ENCODE data around the gene RSKR.
"Not testable (repeated sequence)": the region's sequence is repeated elsewhere in the genome, so short reads cannot be mapped to it uniquely, and the experiment has no call there.

The RSKR gene

GRCh38 chr17:28585851-28586250 lies 28.1 kb downstream of the RSKR start:
- Histone ChIP-seq H3K9ac (ENCODE audit: low read length) (no peak overlapping the region), H3K4me3 (ENCODE audit: low read length) (no peak overlapping the region), H3K27me3 (ENCODE audit: control insufficient read depth, insufficient read depth, low read length) (no peaks in the 10 kb centered on the region), H3K36me3 (ENCODE audit: control insufficient read depth, insufficient read depth, low read length) (peaks cover 6% of the 10 kb centered on the region), H3K4me1 (ENCODE audit: control insufficient read depth, insufficient read depth, low read length) (no peaks in the 10 kb centered on the region), H3K27ac (ENCODE audit: low read depth, low read length) (no peak overlapping the region)

DNA sequence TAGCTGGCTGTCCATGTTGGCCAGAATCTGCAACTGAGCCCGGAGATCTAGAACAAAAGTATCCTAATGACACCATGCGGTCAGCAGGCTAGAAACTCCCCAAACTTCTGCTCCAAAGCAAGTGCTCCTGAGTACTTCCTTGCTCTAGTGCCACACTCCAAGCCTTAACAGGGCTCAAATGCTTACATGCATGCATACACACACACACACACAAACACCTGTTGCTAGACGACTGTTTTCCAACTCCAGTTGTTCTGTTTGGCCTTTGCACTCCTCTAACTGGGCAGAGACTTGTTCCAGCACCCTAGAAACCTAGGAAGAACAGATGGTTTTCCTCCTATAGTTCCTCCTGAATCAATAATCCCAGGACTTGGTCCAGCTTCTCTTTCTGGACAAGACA lies 29.6 kb downstream of the RSKR start:
- H3K9ac ChIP-seq (ENCODE audit: low read length) = no peak overlapping the region
- peaks cover 6% of the 10 kb centered on the region for H3K36me3 ChIP-seq (ENCODE audit: control insufficient read depth, insufficient read depth, low read length)
- H3K27ac ChIP-seq (ENCODE audit: low read depth, low read length) = no peak overlapping the region
- H3K4me1 ChIP-seq (ENCODE audit: control insufficient read depth, insufficient read depth, low read length) = no peaks in the 10 kb centered on the region
- H3K27me3 ChIP-seq (ENCODE audit: control insufficient read depth, insufficient read depth, low read length) = no peaks in the 10 kb centered on the region
- no peak overlapping the region for H3K4me3 ChIP-seq (ENCODE audit: low read length)

DNA sequence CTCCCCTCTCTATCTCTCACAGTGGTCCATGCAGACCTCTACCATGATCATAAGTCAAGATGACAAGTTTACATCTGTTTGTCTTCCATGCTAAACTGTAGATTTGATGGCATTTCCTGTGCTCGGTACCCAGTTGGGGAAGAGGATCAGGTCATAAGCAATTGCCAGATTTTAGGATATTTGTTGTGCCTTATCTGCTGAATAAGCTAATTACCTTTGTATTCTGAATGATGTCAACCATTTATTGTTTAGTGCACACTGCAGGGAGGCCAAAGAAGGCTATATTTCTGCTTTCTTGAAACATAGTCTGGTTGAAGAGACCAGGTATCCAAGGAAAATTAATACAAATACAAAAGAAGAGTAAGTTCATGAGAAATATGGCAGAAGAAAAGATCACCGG lies 31.5 kb downstream of the RSKR start:
- H3K9ac ChIP-seq (ENCODE audit: low read length) = no peak overlapping the region
- peaks cover 8% of the 10 kb centered on the region for H3K36me3 ChIP-seq (ENCODE audit: control insufficient read depth, insufficient read depth, low read length)
- H3K27ac ChIP-seq (ENCODE audit: low read depth, low read length) = no peak overlapping the region
- no peaks in the 10 kb centered on the region for H3K4me1 ChIP-seq (ENCODE audit: control insufficient read depth, insufficient read depth, low read length)
- H3K27me3 ChIP-seq (ENCODE audit: control insufficient read depth, insufficient read depth, low read length) = no peaks in the 10 kb centered on the region
- H3K4me3 ChIP-seq (ENCODE audit: low read length) = no peak overlapping the region

GRCh38 chr17:28580959-28581358 lies 33.0 kb downstream of the RSKR start:
- Histone ChIP-seq H3K27me3 (ENCODE audit: control insufficient read depth, insufficient read depth, low read length) (no peaks in the 10 kb centered on the region), H3K4me3 (ENCODE audit: low read length) (no peak overlapping the region), H3K4me1 (ENCODE audit: control insufficient read depth, insufficient read depth, low read length) (no peaks in the 10 kb centered on the region), H3K9ac (ENCODE audit: low read length) (no peak overlapping the region), H3K27ac (ENCODE audit: low read depth, low read length) (no peak overlapping the region), H3K36me3 (ENCODE audit: control insufficient read depth, insufficient read depth, low read length) (peaks cover 8% of the 10 kb centered on the region)

DNA sequence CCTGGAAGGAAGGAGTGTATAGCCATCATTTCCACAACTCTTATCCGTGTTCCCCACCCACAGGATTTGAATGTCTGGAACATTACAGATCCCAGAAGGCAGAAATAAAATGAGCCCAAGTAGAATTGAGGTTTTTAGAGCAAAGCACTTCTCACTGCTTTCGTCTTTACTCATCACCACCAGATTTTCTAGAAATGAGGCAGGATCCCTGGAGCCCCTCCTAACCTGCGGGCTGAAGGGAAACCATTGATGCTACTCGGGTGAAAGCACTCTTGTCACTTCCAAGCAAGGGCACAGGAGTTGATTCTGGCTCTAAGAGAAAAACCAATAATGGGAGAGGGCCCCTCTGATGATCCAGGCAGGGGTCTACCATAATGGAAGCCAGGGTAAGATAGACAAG lies 34.5 kb downstream of the RSKR start:
- Histone ChIP-seq H3K27me3 (ENCODE audit: control insufficient read depth, insufficient read depth, low read length) (no peaks in the 10 kb centered on the region), H3K4me3 (ENCODE audit: low read length) (no peak overlapping the region), H3K9ac (ENCODE audit: low read length) (no peak overlapping the region), H3K4me1 (ENCODE audit: control insufficient read depth, insufficient read depth, low read length) (no peaks in the 10 kb centered on the region), H3K36me3 (ENCODE audit: control insufficient read depth, insufficient read depth, low read length) (peaks cover 8% of the 10 kb centered on the region), H3K27ac (ENCODE audit: low read depth, low read length) (no peak overlapping the region)

DNA sequence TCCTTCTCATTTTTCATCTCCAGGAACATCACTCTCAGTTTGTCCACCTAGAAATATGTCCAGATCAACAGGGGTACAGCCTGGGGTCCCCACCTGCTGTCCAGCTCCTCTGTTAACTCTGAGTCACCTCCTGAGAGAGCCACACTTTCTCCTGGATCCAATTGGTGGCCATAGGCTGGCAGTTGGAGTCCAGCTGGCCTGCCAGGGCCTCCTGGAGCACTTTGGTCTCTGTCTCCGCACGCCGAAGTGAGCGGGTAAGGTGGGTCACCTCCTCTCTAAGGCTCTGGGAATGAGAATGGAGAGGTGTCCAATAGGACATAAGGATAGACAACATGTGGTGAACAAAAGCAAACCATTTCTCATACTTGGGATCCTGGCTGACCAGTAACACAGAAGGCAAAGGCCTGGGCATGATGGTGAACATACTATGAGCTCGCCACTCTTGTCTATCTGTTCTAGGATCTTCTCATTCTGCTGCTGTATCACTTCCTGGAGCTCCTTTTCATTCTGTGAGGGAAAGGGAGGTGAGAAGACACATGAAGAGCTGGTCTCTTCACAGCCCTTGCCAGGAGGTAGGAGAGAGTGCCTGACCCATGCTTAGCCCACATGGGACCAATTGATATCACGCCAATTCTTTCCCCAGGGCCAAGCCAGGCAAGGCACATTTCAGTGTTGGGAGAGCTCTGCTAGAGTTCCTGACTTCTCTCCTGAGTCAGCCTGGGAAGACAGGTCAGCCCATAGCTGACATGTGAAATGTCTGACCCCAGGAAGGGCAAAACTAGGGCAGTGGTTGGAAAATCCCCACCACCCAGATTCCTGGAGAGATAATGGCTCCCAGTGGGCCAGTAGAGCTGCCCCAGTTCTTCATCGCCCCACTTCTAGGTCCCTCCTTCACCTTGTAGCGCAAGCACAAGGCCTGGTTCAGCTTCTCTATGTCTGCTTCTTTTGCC lies 35.5 kb downstream of the RSKR start:
- Histone ChIP-seq H3K4me1 (ENCODE audit: control insufficient read depth, insufficient read depth, low read length) (no peaks in the 10 kb centered on the region), H3K27me3 (ENCODE audit: control insufficient read depth, insufficient read depth, low read length) (no peaks in the 10 kb centered on the region), H3K27ac (ENCODE audit: low read depth, low read length) (no peak overlapping the region), H3K4me3 (ENCODE audit: low read length) (no peak overlapping the region), H3K9ac (ENCODE audit: low read length) (no peak overlapping the region), H3K36me3 (ENCODE audit: control insufficient read depth, insufficient read depth, low read length) (peaks cover 2% of the 10 kb centered on the region)

GRCh38 chr17:28577466-28577824 lies 36.5 kb downstream of the RSKR start:
- H3K9ac ChIP-seq (ENCODE audit: low read length) = no peak overlapping the region
- no peaks in the 10 kb centered on the region for H3K27me3 ChIP-seq (ENCODE audit: control insufficient read depth, insufficient read depth, low read length)
- peaks cover 2% of the 10 kb centered on the region for H3K36me3 ChIP-seq (ENCODE audit: control insufficient read depth, insufficient read depth, low read length)
- no peak overlapping the region for H3K4me3 ChIP-seq (ENCODE audit: low read length)
- no peak overlapping the region for H3K27ac ChIP-seq (ENCODE audit: low read depth, low read length)
- peaks cover under 1% of the 10 kb centered on the region for H3K4me1 ChIP-seq (ENCODE audit: control insufficient read depth, insufficient read depth, low read length)

DNA sequence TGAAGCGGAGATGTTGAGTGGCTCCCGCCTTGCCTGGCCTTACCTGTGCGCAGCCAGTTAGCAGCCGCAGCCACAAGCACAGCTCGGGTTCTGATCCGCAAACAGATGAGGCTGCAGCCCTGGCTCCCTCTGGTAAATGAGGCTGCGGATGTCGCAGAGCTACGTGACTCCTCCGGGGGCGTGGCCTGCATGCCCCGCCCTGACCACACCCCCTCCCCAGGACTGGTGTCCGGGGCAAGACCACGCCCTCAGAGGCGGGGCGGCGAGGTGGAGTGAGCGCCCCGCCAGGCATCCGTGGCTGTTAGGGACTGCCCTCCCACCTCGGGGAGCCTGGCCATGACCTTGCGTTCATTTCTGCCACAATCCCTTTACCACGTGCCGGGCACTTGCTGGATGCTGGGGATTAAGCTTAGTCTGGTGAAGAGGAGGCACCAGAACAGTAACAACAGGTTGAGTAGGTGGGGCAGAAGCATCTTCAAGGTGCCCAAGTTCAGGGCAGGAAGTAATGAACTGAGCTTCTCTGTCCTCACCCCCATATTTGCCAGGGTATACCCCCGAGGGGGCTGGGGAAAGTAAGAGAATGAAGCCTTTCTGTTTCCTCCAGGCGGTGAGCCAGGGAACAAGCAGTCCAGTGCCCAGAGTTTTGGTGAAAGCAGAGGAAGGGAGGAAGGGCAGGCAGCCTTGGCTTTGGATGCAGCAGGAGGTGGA lies 37.1 kb downstream of the RSKR start, which contains the start of gene ALDOC:
Gene ALDOC, minus strand, starts transcription at position 138 of the 708 bp plus-strand sequence. CDS start 1,363 bp downstream, outside the sequence.
- Histone ChIP-seq H3K4me3 (ENCODE audit: low read length) (peak within 1 kb of the TSS; percentile 62), H3K36me3 (ENCODE audit: control insufficient read depth, insufficient read depth, low read length) (peaks cover 2% of the 10 kb centered on the region), H3K4me1 (ENCODE audit: control insufficient read depth, insufficient read depth, low read length) (peaks cover 5% of the 10 kb centered on the region), H3K9ac (ENCODE audit: low read length) (no peak within 1 kb of the TSS), H3K27me3 (ENCODE audit: control insufficient read depth, insufficient read depth, low read length) (no peaks in the 10 kb centered on the region), H3K27ac (ENCODE audit: low read depth, low read length) (peak within 1 kb of the TSS; percentile 54)

GRCh38 chr17:28576016-28576415 lies 38.0 kb downstream of the RSKR start:
- H3K36me3 ChIP-seq (ENCODE audit: control insufficient read depth, insufficient read depth, low read length); H3K4me1 ChIP-seq (ENCODE audit: control insufficient read depth, insufficient read depth, low read length); H3K4me3 ChIP-seq (ENCODE audit: low read length); H3K27ac ChIP-seq (ENCODE audit: low read depth, low read length); H3K27me3 ChIP-seq (ENCODE audit: control insufficient read depth, insufficient read depth, low read length); H3K9ac ChIP-seq (ENCODE audit: low read length): not testable (repeated sequence)

DNA sequence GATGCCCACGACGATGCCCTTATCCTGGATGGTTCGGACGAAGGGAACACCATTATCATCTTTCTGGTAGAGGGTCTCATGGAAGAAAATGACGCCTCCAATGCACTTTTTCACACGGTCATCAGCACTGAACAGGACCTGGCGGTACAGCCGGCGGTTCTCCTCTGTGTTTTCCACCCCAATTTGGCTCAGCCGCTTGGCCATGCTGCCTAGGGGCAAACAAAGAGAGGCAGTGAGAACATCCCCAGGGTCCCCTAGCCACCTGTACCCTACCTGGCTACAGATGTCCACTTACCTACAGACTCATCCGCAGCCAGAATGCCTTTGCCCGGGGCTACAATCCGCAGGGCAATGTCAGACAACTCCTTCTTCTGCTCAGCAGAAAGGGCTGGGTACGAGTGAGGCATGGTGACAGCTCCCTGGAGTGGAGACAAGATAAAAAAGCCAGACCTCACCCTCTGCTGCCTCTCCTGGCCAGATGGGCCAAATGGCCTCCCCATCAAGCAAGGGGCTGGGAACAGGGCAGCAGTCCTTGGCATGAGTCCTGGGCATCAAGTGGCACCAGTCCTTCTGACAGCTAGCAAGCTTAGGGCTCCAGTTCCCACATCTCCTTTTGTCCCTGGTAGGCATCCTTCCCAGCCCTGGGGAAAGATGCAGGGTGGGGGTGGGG lies 38.7 kb downstream of the RSKR start:
- no peak overlapping the region for H3K9ac ChIP-seq (ENCODE audit: low read length)

DNA sequence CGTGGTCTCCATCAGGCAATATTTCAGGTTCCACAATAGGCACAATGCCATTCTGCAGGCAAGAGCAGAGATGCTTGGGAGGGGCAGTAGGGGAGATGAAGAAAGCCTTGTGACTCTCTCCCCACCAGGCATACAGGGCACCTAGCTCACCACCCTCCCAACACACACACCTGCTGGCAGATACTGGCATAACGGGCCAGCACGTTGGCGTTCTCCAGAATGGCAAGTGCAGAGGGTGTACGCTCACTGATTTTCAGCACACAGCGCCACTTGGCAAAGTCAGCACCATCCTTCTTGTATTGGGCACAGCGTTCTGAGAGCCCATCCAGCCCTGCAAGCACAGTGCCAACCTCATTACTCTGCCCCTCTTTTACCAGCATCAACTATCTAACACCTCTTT lies 39.5 kb downstream of the RSKR start:
- peaks cover 8% of the 10 kb centered on the region for H3K4me1 ChIP-seq (ENCODE audit: control insufficient read depth, insufficient read depth, low read length)
- peaks cover 2% of the 10 kb centered on the region for H3K36me3 ChIP-seq (ENCODE audit: control insufficient read depth, insufficient read depth, low read length)
- no peaks in the 10 kb centered on the region for H3K27me3 ChIP-seq (ENCODE audit: control insufficient read depth, insufficient read depth, low read length)
- H3K9ac ChIP-seq (ENCODE audit: low read length) = no peak overlapping the region
- no peak overlapping the region for H3K4me3 ChIP-seq (ENCODE audit: low read length)
- H3K27ac ChIP-seq (ENCODE audit: low read depth, low read length) = no peak overlapping the region

More for the DNA sequence above, 38.7 kb downstream of the RSKR start:
- Histone ChIP-seq H3K27ac (ENCODE audit: low read depth, low read length) (no peak overlapping the region), H3K4me1 (ENCODE audit: control insufficient read depth, insufficient read depth, low read length) (peaks cover 8% of the 10 kb centered on the region), H3K27me3 (ENCODE audit: control insufficient read depth, insufficient read depth, low read length) (no peaks in the 10 kb centered on the region), H3K36me3 (ENCODE audit: control insufficient read depth, insufficient read depth, low read length) (peaks cover 2% of the 10 kb centered on the region), H3K4me3 (ENCODE audit: low read length) (no peak overlapping the region)

- H3K36me3 ChIP-seq (ENCODE audit: control insufficient read depth, insufficient read depth, low read length) = no peaks in the 10 kb centered on the region
- peaks cover 8% of the 10 kb centered on the region for H3K4me1 ChIP-seq (ENCODE audit: control insufficient read depth, insufficient read depth, low read length)
- no peak overlapping the region for H3K4me3 ChIP-seq (ENCODE audit: low read length)
- H3K27me3 ChIP-seq (ENCODE audit: control insufficient read depth, insufficient read depth, low read length) = no peaks in the 10 kb centered on the region
- H3K9ac ChIP-seq (ENCODE audit: low read length) = no peak overlapping the region
- H3K27ac ChIP-seq (ENCODE audit: low read depth, low read length) = no peak overlapping the region
Observed at GRCh38 chr17:28573966-28574480, 40.0 kb downstream of the RSKR start.
